K562 (cell line): ENCODE results near the gene DLG4. TPM values are rescaled to one million over a fixed set of nuclear protein-coding genes. Genes with fewer than 3 reads are reported as not detected.

Source experiments
- E2F3 ChIP-seq: fragments of 250-450 bp; sonication (Bioruptor Pico); IDR thresholded peaks from 2 replicates; pipeline ENCODE4 v1.4.0; 2020; ENCODE audit warnings: mild to moderate bottlenecking
- ELF1 ChIP-seq: fragments of 200-800 bp; sonication (Bioruptor generic); IDR thresholded peaks from 2 replicates; pipeline ENCODE4 v1.6.1; 2016; ENCODE audit warnings: missing genetic modification characterization, missing compliant biosample characterization
- FUS ChIP-seq: fragments of 200-400 bp; formaldehyde crosslinking; optimal IDR thresholded peaks from 2 replicates; pipeline ENCODE3; 2017; ENCODE audit warnings: low read depth, low read length
- GABPA ChIP-seq: fragments of 200-800 bp; sonication (Bioruptor generic); conservative IDR thresholded peaks from 2 replicates; pipeline ENCODE4 v1.6.1; 2016; ENCODE audit warnings: low read depth, missing genetic modification characterization, missing compliant biosample characterization
- GATAD2A ChIP-seq: fragments of 450-650 bp; IDR thresholded peaks from 2 replicates; pipeline ENCODE4 v1.6.1; 2017
- HDAC1 ChIP-seq, 2 experiments: fragments of 450-650 bp; IDR thresholded peaks; 2 replicates each; pipeline ENCODE4 v1.6.1; 2016 to 2017; ENCODE audit warnings: inconsistent platforms in 1 of 2, mild to moderate bottlenecking in 1 of 2, moderate library complexity in 1 of 2
- HNRNPK ChIP-seq: fragments of 200-400 bp; formaldehyde crosslinking; IDR thresholded peaks from one replicate; pipeline ENCODE4 v1.6.1; 2018; ENCODE audit warnings: mild to moderate bottlenecking, low read depth, low read length; ENCODE audit not compliant: poor library complexity, severe bottlenecking
- HOXB6 ChIP-seq: fragments of 250-450 bp; sonication (Bioruptor Pico); IDR thresholded peaks from 2 replicates; pipeline ENCODE4 v1.5.1; 2022; ENCODE audit warnings: mild to moderate bottlenecking, borderline replicate concordance
- MED1 ChIP-seq: sonication (generic); formaldehyde crosslinking; IDR thresholded peaks from 2 replicates; pipeline ENCODE4 v1.8.1; 2023; ENCODE audit warnings: missing genetic modification reagents, borderline replicate concordance
- MTA3 ChIP-seq: fragments of 450-650 bp; formaldehyde crosslinking; IDR thresholded peaks from 2 replicates; pipeline ENCODE4 v1.6.1; 2017; ENCODE audit warnings: mild to moderate bottlenecking, borderline replicate concordance
- NONO ChIP-seq, 2 experiments: fragments of 200-400 bp in 1 of 2; fragments of 450-650 bp in 1 of 2; formaldehyde crosslinking in 1 of 2; IDR thresholded peaks; 2 replicates each; pipeline ENCODE4 v1.6.1; 2017; ENCODE audit warnings: low read depth in 2 of 2, mild to moderate bottlenecking in 2 of 2, moderate library complexity in 2 of 2, low read length in 1 of 2
- RCOR1 ChIP-seq, 2 experiments: IDR thresholded peaks; 2 replicates each; pipeline ENCODE4 v1.6.1; 2012; ENCODE audit warnings: low read depth in 2 of 2, low read length in 2 of 2, borderline replicate concordance in 1 of 2, improper control_type of control experiment in 1 of 2
- SIN3B ChIP-seq: fragments of 450-650 bp; IDR thresholded peaks from 2 replicates; pipeline ENCODE4 v1.6.1; 2017; ENCODE audit warnings: low read depth, mild to moderate bottlenecking, moderate library complexity
- TAF15 ChIP-seq: fragments of 200-400 bp; formaldehyde crosslinking; IDR thresholded peaks from 2 replicates; pipeline ENCODE4 v1.6.1; 2017; ENCODE audit warnings: mild to moderate bottlenecking, low read depth, low read length, moderate library complexity
- TARDBP ChIP-seq: fragments of 450-650 bp; IDR thresholded peaks from 2 replicates; pipeline ENCODE4 v1.6.1; 2016
- XRCC3 ChIP-seq: fragments of 450-650 bp; IDR thresholded peaks from 2 replicates; pipeline ENCODE4 v1.6.1; 2017; ENCODE audit warnings: mild to moderate bottlenecking, moderate library complexity
- XRCC5 ChIP-seq: fragments of 200-400 bp; formaldehyde crosslinking; IDR thresholded peaks from 2 replicates; pipeline ENCODE4 v1.6.1; 2017; ENCODE audit warnings: low read depth, mild to moderate bottlenecking, low read length
- YY1 ChIP-seq, 3 experiments: IDR thresholded peaks; 2 replicates each; pipeline ENCODE4 v1.6.1; 2011; ENCODE audit warnings: low read length in 2 of 3, mild to moderate bottlenecking in 2 of 3, moderate library complexity in 2 of 3, borderline replicate concordance in 1 of 3, control low read depth in 1 of 3, low read depth in 1 of 3; ENCODE audit not compliant: insufficient read depth in 3 of 3, insufficient replicate concordance in 2 of 3, control insufficient read depth in 1 of 3, insufficient read length in 1 of 3; ENCODE audit errors: extremely low read depth in 1 of 3
- ZFP36 ChIP-seq: fragments of 150-350 bp; IDR thresholded peaks from 2 replicates; pipeline ENCODE4 v1.6.1; 2018; ENCODE audit warnings: low read length, low read depth; ENCODE audit not compliant: partially characterized antibody
- ZNF143 ChIP-seq: sonication (generic); formaldehyde crosslinking; IDR thresholded peaks from 2 replicates; pipeline ENCODE4 v1.9.0; 2022; ENCODE audit warnings: mild to moderate bottlenecking, missing genetic modification reagents
- ZNF316 ChIP-seq: fragments of 450-650 bp; IDR thresholded peaks from 2 replicates; pipeline ENCODE4 v1.6.1; 2016
- ZNF699 ChIP-seq: fragments of 250-450 bp; sonication (Bioruptor Pico); IDR thresholded peaks from 2 replicates; pipeline ENCODE4 v1.8.0; 2021; ENCODE audit warnings: mild to moderate bottlenecking, moderate library complexity; ENCODE audit not compliant: insufficient replicate concordance
- polyA plus RNA-seq, 8 experiments: library from polyadenylated mRNA; depleted of rRNA in 4 of 8; stranded (reverse) in 5 of 8; unstranded in 3 of 8; fragments of >200 nt; fragmentation: Nextera tagmentation in 2 of 8; fragmentation: Illumina TruSeq in 1 of 8; extraction: Ambion mirVana in 2 of 8; extraction: Trizol in 1 of 8; gene quantifications; 2 replicates each; pipeline versions ENCODE4 v1.2.1 to v1.2.3, GENCODE V29; 2011 to 2014; ENCODE audit warnings: inconsistent platforms in 1 of 8, missing spikeins in 1 of 8
- total RNA-seq, 7 experiments: library from RNA; depleted of rRNA in 6 of 7; stranded (reverse); fragments of >200 nt in 6 of 7; fragmentation: Illumina TruSeq in 2 of 7; extraction: Trizol in 2 of 7; gene quantifications; 2 replicates each; pipeline versions ENCODE4 v1.2.1 to v1.2.3, GENCODE V29; 2011 to 2021; ENCODE audit warnings: low replicate concordance in 1 of 7
- TF ChIP-seq, protein P1 (sequence below): fragments of 250-450 bp; sonication (Bioruptor Pico); IDR thresholded peaks from 2 replicates; pipeline ENCODE4 v1.8.0; 2022; ENCODE audit warnings: inconsistent platforms
- TF ChIP-seq, protein P2 (sequence below), 3 experiments: IDR thresholded peaks in 2 of 3; conservative IDR thresholded peaks in 1 of 3; 2 replicates each; pipeline ENCODE4 v1.5.1; 2011 to 2012; ENCODE audit warnings: low read length in 3 of 3, mild to moderate bottlenecking in 3 of 3, control low read depth in 2 of 3, improper control_type of control experiment in 1 of 3, inconsistent platforms in 1 of 3, low read depth in 1 of 3, mixed read lengths in 1 of 3, moderate library complexity in 1 of 3; ENCODE audit not compliant: insufficient read depth in 2 of 3
- TF ChIP-seq, protein P3 (sequence below): fragments of 450-650 bp; formaldehyde crosslinking; IDR thresholded peaks from 2 replicates; pipeline ENCODE4 v1.4.0; 2020; ENCODE audit warnings: mild to moderate bottlenecking

Gene DLG4
- total and polyA plus RNA-seq, 9 of the 15 experiments (the other 6 are each of a cell fraction or from before 2014, with no cell fraction given) = 0.03 to 12.0 (median 4.1) TPM

DNA sequence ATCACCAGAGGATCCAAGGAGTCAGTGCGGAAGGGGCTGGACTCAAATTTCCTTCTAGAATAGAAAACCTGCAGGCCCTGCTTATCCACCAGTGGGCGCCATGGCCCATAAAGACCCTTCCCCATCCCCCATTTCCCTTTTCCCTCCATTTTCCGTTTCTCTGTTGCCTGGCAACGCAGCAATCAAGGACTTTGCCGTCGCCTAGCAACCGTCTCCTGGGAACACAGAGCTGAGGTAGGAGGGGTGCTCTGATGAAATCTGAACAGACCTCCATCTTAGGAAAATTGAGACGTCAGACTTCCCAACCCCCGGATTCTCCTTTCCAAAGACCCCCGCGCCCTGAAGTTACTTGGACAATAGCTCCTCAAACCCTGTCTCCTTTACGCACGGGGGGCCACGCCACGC lies 5.7 kb downstream of the DLG4 start (continued):
- TF ChIP-seq, protein P1, sequence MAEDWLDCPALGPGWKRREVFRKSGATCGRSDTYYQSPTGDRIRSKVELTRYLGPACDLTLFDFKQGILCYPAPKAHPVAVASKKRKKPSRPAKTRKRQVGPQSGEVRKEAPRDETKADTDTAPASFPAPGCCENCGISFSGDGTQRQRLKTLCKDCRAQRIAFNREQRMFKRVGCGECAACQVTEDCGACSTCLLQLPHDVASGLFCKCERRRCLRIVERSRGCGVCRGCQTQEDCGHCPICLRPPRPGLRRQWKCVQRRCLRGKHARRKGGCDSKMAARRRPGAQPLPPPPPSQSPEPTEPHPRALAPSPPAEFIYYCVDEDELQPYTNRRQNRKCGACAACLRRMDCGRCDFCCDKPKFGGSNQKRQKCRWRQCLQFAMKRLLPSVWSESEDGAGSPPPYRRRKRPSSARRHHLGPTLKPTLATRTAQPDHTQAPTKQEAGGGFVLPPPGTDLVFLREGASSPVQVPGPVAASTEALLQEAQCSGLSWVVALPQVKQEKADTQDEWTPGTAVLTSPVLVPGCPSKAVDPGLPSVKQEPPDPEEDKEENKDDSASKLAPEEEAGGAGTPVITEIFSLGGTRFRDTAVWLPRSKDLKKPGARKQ (CRISPR knock-in tag) = no peak
- TF ChIP-seq ZNF699 (CRISPR knock-in tag) (no peak), FUS (no peak), MED1 (no peak), ZNF316 (no peak), RCOR1 (IDR thresholded peaks at IDR 0.05; ENCODE audit: borderline replicate concordance in 1 of 2, low read depth in 2 of 2, low read length in 2 of 2) (peak in 1 of 2 experiments; percentile 72; a peak in 2 of 4 replicates), SIN3B (no peak), E2F3 (CRISPR knock-in tag) (no peak), YY1 (IDR thresholded peaks at IDR 0.05; ENCODE audit: borderline replicate concordance in 1 of 3, control insufficient read depth in 1 of 3, extremely low read depth in 1 of 3, insufficient read depth in 3 of 3, insufficient read length in 1 of 3, insufficient replicate concordance in 2 of 3, low read depth in 1 of 3, low read length in 2 of 3) (peak in 2 of 3 experiments; percentile 26 to 39), NONO (IDR thresholded peaks at IDR 0.05; ENCODE audit: low read depth in 2 of 2, low read length in 1 of 2) (no peak), GABPA (no peak), HDAC1 (IDR thresholded peaks at IDR 0.05) (no peak), ZFP36 (no peak), ELF1 (tag) (0 out of 2 replicates have a peak, but pooled peaks have one; percentile 19), XRCC3 (no peak), XRCC5 (0 out of 2 replicates have a peak, but pooled peaks have one; percentile 24), HNRNPK (no peak), ZNF143 (CRISPR knock-in tag) (no peak), TARDBP (no peak), MTA3 (no peak), GATAD2A (no peak), TAF15 (no peak), HOXB6 (CRISPR knock-in tag) (no peak)
- TF ChIP-seq, protein P2, sequence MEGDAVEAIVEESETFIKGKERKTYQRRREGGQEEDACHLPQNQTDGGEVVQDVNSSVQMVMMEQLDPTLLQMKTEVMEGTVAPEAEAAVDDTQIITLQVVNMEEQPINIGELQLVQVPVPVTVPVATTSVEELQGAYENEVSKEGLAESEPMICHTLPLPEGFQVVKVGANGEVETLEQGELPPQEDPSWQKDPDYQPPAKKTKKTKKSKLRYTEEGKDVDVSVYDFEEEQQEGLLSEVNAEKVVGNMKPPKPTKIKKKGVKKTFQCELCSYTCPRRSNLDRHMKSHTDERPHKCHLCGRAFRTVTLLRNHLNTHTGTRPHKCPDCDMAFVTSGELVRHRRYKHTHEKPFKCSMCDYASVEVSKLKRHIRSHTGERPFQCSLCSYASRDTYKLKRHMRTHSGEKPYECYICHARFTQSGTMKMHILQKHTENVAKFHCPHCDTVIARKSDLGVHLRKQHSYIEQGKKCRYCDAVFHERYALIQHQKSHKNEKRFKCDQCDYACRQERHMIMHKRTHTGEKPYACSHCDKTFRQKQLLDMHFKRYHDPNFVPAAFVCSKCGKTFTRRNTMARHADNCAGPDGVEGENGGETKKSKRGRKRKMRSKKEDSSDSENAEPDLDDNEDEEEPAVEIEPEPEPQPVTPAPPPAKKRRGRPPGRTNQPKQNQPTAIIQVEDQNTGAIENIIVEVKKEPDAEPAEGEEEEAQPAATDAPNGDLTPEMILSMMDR (IDR thresholded peaks at IDR 0.05 in 2 of 3, conservative IDR thresholded peaks at IDR 0.05 in 1 of 3; ENCODE audit: insufficient read depth in 2 of 3, low read depth in 1 of 3, low read length in 3 of 3) = peak; percentile 47 to 60 (median 49); a peak in 5 of 6 replicates
- TF ChIP-seq, protein P3, sequence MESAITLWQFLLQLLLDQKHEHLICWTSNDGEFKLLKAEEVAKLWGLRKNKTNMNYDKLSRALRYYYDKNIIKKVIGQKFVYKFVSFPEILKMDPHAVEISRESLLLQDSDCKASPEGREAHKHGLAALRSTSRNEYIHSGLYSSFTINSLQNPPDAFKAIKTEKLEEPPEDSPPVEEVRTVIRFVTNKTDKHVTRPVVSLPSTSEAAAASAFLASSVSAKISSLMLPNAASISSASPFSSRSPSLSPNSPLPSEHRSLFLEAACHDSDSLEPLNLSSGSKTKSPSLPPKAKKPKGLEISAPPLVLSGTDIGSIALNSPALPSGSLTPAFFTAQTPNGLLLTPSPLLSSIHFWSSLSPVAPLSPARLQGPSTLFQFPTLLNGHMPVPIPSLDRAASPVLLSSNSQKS (CRISPR knock-in tag) = no peak
